HG03280 (cell line): ENCODE data around the gene TCF3.

Experiments used
- ATAC-seq: cut with Tn5 transposase; IDR thresholded peaks from one replicate; pipeline ENCODE4 v1.9.1; 2021; ENCODE audit warnings: mild to moderate bottlenecking, moderate library complexity; ENCODE audit not compliant: unreplicated experiment

The TCF3 gene

GRCh38 chr19:1631557-1632100 is 20.8 kb downstream of the TCF3 start:
- ATAC-seq = no peak

GRCh38 chr19:1630811-1631210 is 21.6 kb downstream of the TCF3 start:
- ATAC-seq = no peak

DNA sequence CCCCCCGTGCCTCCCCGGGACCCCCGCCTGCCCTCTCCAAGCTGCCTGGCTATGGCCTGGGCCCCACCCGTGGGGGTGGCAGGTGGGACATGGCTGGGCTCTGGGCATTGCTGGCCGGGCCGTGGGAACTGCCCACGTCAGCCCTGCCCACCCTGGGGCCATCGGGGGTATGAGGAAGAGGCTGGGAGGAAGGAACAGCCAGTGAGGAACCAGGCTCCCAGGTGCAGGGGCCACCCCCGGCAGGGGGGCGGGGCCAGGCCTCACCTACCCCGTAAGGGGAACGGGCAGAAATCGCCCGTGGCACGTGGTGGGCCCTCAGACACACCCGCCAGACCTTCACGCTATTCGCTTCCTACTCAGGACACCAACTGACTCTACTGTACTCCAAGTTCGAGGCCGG is 22.4 kb downstream of the TCF3 start:
- no peak for ATAC-seq

DNA sequence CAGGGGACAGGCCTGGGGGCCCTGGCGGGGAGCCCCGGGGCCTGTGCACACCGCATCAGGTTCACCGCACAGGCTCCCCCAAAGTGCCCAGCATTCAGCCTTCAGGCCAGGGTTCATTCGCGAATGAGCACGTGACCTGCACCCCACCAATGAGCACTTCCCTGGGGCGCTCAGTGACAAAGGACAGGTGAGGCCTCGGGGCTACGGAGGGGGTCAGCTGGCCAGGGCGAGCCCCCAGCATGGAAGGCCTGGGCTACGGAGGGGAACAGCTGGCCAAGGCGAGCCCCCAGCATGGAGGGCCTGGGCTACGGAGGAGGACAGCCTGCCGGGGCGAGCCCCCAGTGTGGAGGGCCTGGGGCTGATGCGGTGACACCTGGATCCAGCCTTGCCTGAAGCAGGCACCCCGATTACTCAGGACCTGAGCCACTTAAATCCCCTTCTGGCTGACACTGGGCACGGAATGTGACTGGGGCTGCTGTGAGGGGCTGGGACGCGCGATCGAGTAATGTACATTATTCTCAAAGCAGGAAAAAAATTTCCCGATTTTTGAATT is 23.1 kb downstream of the TCF3 start:
- no peak for ATAC-seq

DNA sequence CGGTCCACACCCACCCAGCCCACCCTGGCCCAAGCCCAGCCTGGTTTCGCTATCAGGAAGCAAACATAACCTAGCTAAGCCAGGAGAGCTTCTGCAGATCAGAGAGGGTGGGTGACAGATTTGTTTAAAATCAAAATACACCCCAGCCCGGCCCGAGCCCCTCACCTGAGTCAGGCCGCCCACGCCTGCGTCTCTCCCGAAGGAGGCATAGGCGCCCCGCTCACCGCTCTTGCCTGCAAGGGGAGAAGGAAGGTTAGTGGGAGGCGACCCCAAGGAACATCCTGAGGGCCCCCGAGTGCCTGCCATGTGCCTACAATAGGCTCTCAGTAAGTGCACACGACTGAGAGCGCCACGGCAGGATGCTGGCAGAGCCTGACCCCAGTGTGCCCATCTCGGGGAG is 25.2 kb downstream of the TCF3 start:
- ATAC-seq = no peak

DNA sequence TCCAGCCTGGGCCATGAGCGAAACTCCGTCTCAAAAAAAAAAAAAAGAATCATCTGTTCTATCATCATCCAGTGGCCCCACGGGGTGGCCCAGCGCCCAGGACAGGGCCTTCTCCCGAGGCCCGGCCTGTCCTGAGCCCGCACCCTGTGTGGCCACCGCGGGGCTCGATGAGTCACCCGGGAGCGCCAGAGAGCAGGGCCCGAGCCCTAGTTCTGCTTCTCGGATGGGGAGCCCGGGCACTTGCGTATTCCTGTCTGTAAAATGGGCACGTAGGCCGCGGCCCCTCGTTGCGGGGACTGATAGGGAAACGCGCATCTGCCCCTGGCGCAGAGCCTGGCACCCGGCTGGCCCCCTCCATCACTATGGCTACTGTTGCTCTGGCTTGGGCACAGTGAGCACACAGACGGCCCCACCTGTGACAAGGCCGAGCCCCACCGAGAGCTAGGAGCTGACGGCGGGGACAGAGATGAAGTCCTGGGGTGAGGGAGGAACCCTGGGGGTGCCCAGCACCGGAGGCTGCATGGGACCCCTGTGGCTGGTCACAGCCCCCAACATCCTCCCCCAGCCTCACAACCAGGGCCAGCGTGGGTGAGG is 25.9 kb downstream of the TCF3 start:
- ATAC-seq = no peak

DNA sequence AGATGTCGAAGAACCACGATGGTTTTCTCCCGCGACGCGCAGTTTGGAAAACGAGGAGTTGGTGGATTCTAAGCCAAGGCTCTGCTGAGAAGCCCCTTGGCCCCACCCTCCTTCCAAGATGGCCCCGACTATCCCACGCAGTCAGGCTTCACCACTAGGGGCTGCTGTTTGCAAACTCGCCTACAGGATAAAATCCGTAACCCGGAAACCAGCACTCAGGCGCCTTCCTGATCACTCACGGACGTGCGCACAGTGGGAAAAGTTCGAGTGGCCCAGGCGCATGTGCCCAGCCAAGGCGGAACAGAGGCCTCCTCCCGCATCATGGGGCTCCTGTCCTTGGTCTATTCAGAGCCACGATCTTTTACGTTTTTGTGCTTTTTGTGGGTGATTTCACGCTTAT is 28.0 kb downstream of the TCF3 start:
- no peak for ATAC-seq

- no peak for ATAC-seq
Observed at GRCh38 chr19:1622541-1622940, 29.9 kb downstream of the TCF3 start.

DNA sequence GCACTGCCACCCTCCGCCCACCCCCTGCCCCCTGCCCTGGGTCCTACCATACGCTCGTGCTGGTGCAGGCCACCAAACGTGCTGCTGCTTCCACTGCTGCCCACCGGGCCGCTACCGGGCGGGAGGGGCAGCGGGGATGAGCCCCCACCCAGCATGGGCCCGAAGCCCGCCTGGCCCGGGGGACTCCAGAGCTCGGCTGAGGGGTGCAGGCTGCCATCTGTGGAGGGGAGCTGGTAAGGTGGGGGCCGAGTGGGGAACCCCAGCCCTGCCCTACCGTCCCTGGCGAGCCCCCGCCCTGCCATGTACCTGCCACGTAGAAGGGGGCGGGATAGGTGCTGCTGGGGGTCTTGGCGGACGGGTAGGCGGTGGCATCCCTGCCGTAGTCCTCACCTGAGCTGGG is 30.4 kb downstream of the TCF3 start:
- ATAC-seq = no peak

DNA sequence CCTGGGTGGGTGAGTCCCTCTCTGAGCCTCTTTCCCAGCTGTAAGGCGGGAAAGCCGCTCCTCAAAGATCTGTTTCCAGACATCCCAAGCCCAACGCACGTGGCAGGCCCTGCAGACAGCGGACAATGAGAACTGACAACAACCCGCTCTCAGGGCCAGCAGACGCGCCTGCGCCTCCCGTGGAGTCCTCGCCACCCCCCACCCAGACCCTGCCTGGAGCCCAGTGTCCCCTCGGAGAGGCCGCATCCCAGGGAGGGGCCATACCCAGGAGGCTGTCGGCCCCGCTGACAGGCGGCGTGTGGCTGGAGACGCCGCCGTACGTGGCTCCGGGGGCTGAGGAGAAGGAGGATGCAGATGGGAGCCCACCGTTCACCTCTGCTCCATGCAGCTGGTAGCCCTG is 30.8 kb downstream of the TCF3 start:
- no peak for ATAC-seq

DNA sequence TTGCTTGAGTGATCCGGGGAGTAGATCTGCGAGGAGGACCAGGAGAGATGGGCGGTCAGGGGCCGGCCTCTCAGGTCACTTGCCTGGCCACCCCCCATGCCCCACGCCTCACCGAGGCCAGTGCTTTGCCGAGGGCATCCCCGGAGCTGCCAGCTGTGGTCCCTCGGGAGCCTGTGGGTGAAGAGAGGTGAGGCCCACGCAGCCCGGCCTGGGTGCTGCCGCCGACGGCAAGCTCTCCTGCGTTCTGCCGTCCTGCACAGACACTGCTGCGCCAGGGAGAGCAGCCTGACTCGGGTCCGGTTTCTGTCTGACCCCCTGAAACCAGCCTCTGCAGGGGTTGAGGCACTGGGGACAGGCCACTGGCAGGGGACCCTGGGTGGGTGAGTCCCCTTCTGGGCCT is 31.4 kb downstream of the TCF3 start:
- no peak for ATAC-seq

- ATAC-seq = no peak
Observed at GRCh38 chr19:1620502-1620901, 31.9 kb downstream of the TCF3 start.

- ATAC-seq = no peak
Observed at GRCh38 chr19:1619703-1620102, 32.7 kb downstream of the TCF3 start.

- no peak for ATAC-seq
Observed at GRCh38 chr19:1619094-1619439, 33.3 kb downstream of the TCF3 start.

DNA sequence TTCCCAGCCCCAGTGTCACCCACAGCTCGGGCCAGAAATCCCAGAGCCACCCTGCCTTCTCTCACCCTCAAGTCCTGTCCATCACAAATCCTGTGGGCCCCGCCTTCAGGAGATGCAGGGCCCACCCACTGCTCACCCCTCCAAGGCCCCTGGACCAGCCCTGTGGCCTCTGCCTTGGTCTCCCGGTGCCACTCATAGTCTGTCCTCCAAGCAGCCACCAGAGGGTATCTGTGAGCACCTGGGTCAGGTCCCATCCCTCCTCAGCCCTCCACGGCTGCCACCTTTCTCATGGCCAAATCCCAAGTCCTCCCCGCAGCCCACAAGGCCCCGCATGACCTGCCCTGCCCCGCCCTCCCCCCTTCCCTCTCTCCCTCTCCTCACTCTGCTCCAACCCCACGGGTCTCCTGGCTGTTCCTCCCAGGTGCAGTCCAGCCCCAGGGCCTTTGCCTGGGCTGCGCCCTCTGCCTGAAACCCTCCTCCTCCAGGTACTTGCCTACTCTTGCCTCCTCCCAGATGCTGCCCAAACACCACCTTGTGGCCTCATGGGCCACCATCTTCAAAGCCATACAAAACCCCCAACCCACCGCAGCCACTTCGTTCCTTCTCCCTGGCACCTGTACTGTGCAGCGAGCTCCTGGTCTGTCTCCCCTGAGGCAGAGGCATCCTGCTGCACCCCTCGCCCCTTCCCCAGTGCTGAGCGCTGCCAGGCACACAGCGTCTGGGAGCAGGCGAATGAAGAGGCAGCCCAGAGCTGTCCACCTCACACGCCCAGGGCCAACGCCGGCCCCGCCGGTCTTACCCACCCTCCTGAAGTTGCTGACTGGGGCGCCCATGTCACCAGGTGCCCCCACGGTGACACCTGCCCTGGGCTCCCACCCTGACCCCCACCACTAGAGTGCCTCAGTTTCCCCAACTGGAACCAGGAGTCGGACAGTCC is 34.0 kb downstream of the TCF3 start:
- ATAC-seq = no peak

GRCh38 chr19:1616875-1617274 is 35.5 kb downstream of the TCF3 start:
- ATAC-seq = no peak

GRCh38 chr19:1616396-1616795 is 36.0 kb downstream of the TCF3 start:
- ATAC-seq = no peak

- ATAC-seq = no peak
Observed at GRCh38 chr19:1615156-1615765, 37.2 kb downstream of the TCF3 start.

GRCh38 chr19:1613808-1614570 is 38.4 kb downstream of the TCF3 start:
- no peak for ATAC-seq

DNA sequence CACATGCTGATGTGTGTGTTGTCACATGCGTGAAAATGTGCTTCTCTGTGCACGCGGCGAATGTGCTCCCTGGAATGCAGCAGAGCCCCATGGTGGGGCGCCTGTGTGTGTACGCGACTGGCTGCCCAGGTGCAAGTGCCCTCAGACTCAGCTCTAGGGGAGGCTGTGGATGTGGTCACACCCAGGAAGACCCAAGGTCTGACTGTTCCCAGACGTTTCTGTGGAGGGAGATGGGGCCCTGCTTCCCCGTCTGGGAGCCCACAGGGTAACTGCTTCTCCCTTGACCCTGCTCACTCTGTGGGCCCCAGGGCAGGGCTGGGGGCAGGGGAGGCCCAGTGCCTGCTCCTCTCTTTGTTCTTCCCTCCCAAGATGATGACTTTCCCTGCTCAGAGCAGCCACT is 39.3 kb downstream of the TCF3 start:
- no peak for ATAC-seq
